NCI-H2171 treated with DMSO at 0.1 percent for 48 hours (cell line): ENCODE results near the gene INSR.
A peak's percentile ranks its signal among the peaks of the same experiment; 100 is the strongest.
"Not testable (repeated sequence)": the region's sequence is repeated elsewhere in the genome, so short reads cannot be mapped to it uniquely, and the experiment has no call there.

ENCODE experiments used
- DNase-seq: peaks from one replicate; lab custom pipeline; 2025; lab: John Stamatoyannopoulos, UW

Gene INSR

GRCh38 chr19:7195046-7195445, 99.2 kb downstream of the INSR start:
- no peak for DNase-seq

- no peak for DNase-seq
Measured at GRCh38 chr19:7194566-7194965, 99.6 kb downstream of the INSR start.

- no peak for DNase-seq
Measured at GRCh38 chr19:7191946-7192691, 102.1 kb downstream of the INSR start.

GRCh38 chr19:7188698-7189629, 105.2 kb downstream of the INSR start:
- no peak for DNase-seq

- no peak for DNase-seq
Measured at GRCh38 chr19:7187605-7188339, 106.4 kb downstream of the INSR start.

GRCh38 chr19:7182489-7182888, 111.7 kb downstream of the INSR start:
- DNase-seq: no peak

GRCh38 chr19:7179917-7180306, 114.3 kb downstream of the INSR start:
- DNase-seq: no peak

GRCh38 chr19:7177926-7178325, 116.3 kb downstream of the INSR start:
- peak; percentile 13 for DNase-seq

- no peak for DNase-seq
Measured at GRCh38 chr19:7176792-7177191, 117.4 kb downstream of the INSR start.

- DNase-seq: no peak
Measured at GRCh38 chr19:7172794-7173193, 121.4 kb downstream of the INSR start.

- no peak for DNase-seq
Measured at GRCh38 chr19:7170983-7171382, 123.2 kb downstream of the INSR start.

GRCh38 chr19:7168941-7169340, 125.3 kb downstream of the INSR start:
- DNase-seq: no peak

- DNase-seq: no peak
Measured at GRCh38 chr19:7161292-7161691, 132.9 kb downstream of the INSR start.

- DNase-seq: peak; percentile 23
Measured at GRCh38 chr19:7159105-7159933, 134.9 kb downstream of the INSR start.

- DNase-seq: no peak
Measured at GRCh38 chr19:7153022-7153421, 141.2 kb downstream of the INSR start.

- DNase-seq: no peak
Measured at GRCh38 chr19:7152568-7152967, 141.6 kb downstream of the INSR start.

- DNase-seq: no peak
Measured at GRCh38 chr19:7149956-7150705, 144.1 kb downstream of the INSR start.

GRCh38 chr19:7147119-7147675, 147.0 kb downstream of the INSR start:
- DNase-seq: not testable (repeated sequence)

- DNase-seq: not testable (repeated sequence)
Measured at GRCh38 chr19:7146086-7146485, 148.1 kb downstream of the INSR start.

GRCh38 chr19:7145494-7145893, 148.7 kb downstream of the INSR start:
- no peak for DNase-seq
